Neuronal stem cell (in vitro differentiated cells): Measurements from ENCODE around the gene TNFRSF4.
A peak's percentile ranks its signal among the peaks of the same experiment; 100 is the strongest.

Source experiments
- DNase-seq: peaks from one replicate; pipeline ENCODE4 v3.0.0-alpha.2; 2013; ENCODE audit warnings: low spot score
- H2AFZ ChIP-seq: one replicate; pipeline ENCODE4 v1.6.1; 2013; ENCODE audit warnings: mild to moderate bottlenecking, low read length, inconsistent platforms
- H2AK5ac ChIP-seq: 2 replicates; pipeline ENCODE4 v1.6.1; 2013; ENCODE audit warnings: low read depth, mild to moderate bottlenecking, inconsistent platforms, low read length, moderate library complexity, mixed read lengths
- H2BK120ac ChIP-seq: 2 replicates; pipeline ENCODE4 v1.6.1; 2013; ENCODE audit warnings: low read depth, mild to moderate bottlenecking, inconsistent platforms, low read length, moderate library complexity, mixed read lengths
- H2BK12ac ChIP-seq: one replicate; pipeline ENCODE4 v1.6.1; 2013; ENCODE audit warnings: low read length, inconsistent platforms
- H2BK15ac ChIP-seq: 2 replicates; pipeline ENCODE4 v1.6.1; 2013; ENCODE audit warnings: mild to moderate bottlenecking, low read length, inconsistent platforms, mixed read lengths
- H2BK5ac ChIP-seq: one replicate; pipeline ENCODE4 v1.6.1; 2013; ENCODE audit warnings: inconsistent platforms, mild to moderate bottlenecking, low read length, moderate library complexity
- H3K14ac ChIP-seq: one replicate; pipeline ENCODE4 v1.6.1; 2013; ENCODE audit warnings: low read length, inconsistent platforms
- H3K18ac ChIP-seq: 2 replicates; pipeline ENCODE4 v1.6.1; 2013; ENCODE audit warnings: low read length, inconsistent platforms
- H3K23ac ChIP-seq: 2 replicates; pipeline ENCODE4 v1.6.1; 2013; ENCODE audit warnings: low read depth, mild to moderate bottlenecking, mixed read lengths, low read length, inconsistent platforms; ENCODE audit not compliant: poor library complexity
- H3K27ac ChIP-seq: replicated peaks from 3 replicates; pipeline ENCODE4 v1.5.1; 2013; ENCODE audit warnings: low read length, inconsistent platforms
- H3K27me3 ChIP-seq, 3 experiments: 2 replicates each; pipeline ENCODE4 v1.6.1; 2013; ENCODE audit warnings: low read length in 3 of 3, mild to moderate bottlenecking in 2 of 3, inconsistent platforms in 1 of 3, low read depth in 1 of 3, mixed read lengths in 1 of 3, moderate library complexity in 1 of 3; ENCODE audit not compliant: control insufficient read depth in 3 of 3, insufficient read depth in 3 of 3
- H3K36me3 ChIP-seq, 2 donors: replicated peaks in 1 of 2; 2 replicates each; pipeline ENCODE4 v1.6.1; 2013; ENCODE audit warnings: low read length in 2 of 2; ENCODE audit not compliant: control insufficient read depth in 2 of 2, insufficient read depth in 2 of 2
- H3K4ac ChIP-seq: 2 replicates; pipeline ENCODE4 v1.6.1; 2013; ENCODE audit warnings: inconsistent platforms, mild to moderate bottlenecking, low read length, moderate library complexity
- H3K4me1 ChIP-seq, 2 donors: 1 replicate in 1 of 2; 2 replicates in 1 of 2; pipeline ENCODE4 v1.6.1; 2013; ENCODE audit warnings: low read length in 2 of 2, low read depth in 1 of 2; ENCODE audit not compliant: control insufficient read depth in 2 of 2, insufficient read depth in 1 of 2
- H3K4me2 ChIP-seq: one replicate; pipeline ENCODE4 v1.6.1; 2013; ENCODE audit warnings: mild to moderate bottlenecking, low read length, inconsistent platforms; ENCODE audit not compliant: insufficient read depth, poor library complexity, severe bottlenecking
- H3K4me3 ChIP-seq, 2 donors: 2 replicates each; pipeline ENCODE4 v1.5.1; 2013; ENCODE audit warnings: low read length in 2 of 2, mild to moderate bottlenecking in 2 of 2, inconsistent platforms in 1 of 2, moderate library complexity in 1 of 2
- H3K79me1 ChIP-seq: one replicate; pipeline ENCODE4 v1.6.1; 2013; ENCODE audit warnings: low read depth, mild to moderate bottlenecking, inconsistent platforms, low read length, moderate library complexity
- H3K9ac ChIP-seq: one replicate; pipeline ENCODE4 v1.6.1; 2013; ENCODE audit warnings: mild to moderate bottlenecking, low read depth, low read length, inconsistent platforms; ENCODE audit not compliant: poor library complexity
- H3K9me3 ChIP-seq, 2 donors: replicated peaks in 1 of 2; 2 replicates each; pipeline versions ENCODE3 to v1.6.1; 2013; ENCODE audit warnings: low read length in 2 of 2, mild to moderate bottlenecking in 2 of 2, inconsistent platforms in 1 of 2, low read depth in 1 of 2, mixed read lengths in 1 of 2, moderate library complexity in 1 of 2; ENCODE audit not compliant: control insufficient read depth in 2 of 2, insufficient read depth in 1 of 2
- H4K8ac ChIP-seq: one replicate; pipeline ENCODE4 v1.6.1; 2013; ENCODE audit warnings: low read depth, mild to moderate bottlenecking, inconsistent platforms, low read length, moderate library complexity
- H4K91ac ChIP-seq: one replicate; pipeline ENCODE4 v1.6.1; 2013; ENCODE audit warnings: low read length, low read depth, mild to moderate bottlenecking, inconsistent platforms; ENCODE audit not compliant: poor library complexity
- WGBS, 2 donors: extraction: QIAGEN DNeasy Blood & Tissue Kit; methylation state at CpG; one replicate each; pipeline ENCODE4 v1.1.7; 2013; ENCODE audit warnings: missing lambda C conversion rate in 2 of 2, mixed read lengths in 1 of 2; ENCODE audit not compliant: insufficient read length in 2 of 2, insufficient replicate concordance in 1 of 2; ENCODE audit errors: extremely low coverage in 2 of 2; 5-methylcytosine and 5-hydroxymethylcytosine counted together

TNFRSF4 gene

GRCh38 chr1:1165485-1165884, 48.5 kb downstream of the TNFRSF4 start:
- Histone ChIP-seq H2AK5ac (peak overlapping the region; percentile 94), H3K36me3 (no peaks in the 10 kb centered on the region), H4K8ac (no peak overlapping the region), H2BK12ac (no peak overlapping the region), H3K27ac (no peak overlapping the region), H3K79me1 (no peaks in the 10 kb centered on the region), H3K27me3 (peaks cover 0 to 14% (median 9%) of the 10 kb centered on the region in 3 experiments), H2BK120ac (peak overlapping the region; percentile 91), H3K4me3 (no peak overlapping the region), H2BK5ac (peak overlapping the region; percentile 83), H3K23ac (peak overlapping the region; percentile 34), H3K18ac (peak overlapping the region; percentile 91), H3K4me1 (peaks cover 14 to 27% of the 10 kb centered on the region in 2 donors), H3K4me2 (no peak overlapping the region), H4K91ac (no peak overlapping the region), H2AFZ (peak overlapping the region; percentile 78), H3K9ac (no peak overlapping the region), H3K4ac (no peak overlapping the region), H2BK15ac (peak overlapping the region; percentile 95), H3K9me3 (no peaks in the 10 kb centered on the region), H3K14ac (peak overlapping the region; percentile 90)
- no CpG with 5 or more reads among the region's 12 CpGs for WGBS, 2 donors
- DNase-seq, result no peak

GRCh38 chr1:1164701-1165451, 49.1 kb downstream of the TNFRSF4 start:
- Histone ChIP-seq H3K4me3 (no peak overlapping the region), H3K4me1 (peaks cover 11 to 23% of the 10 kb centered on the region in 2 donors)

GRCh38 chr1:1164361-1164700, 49.6 kb downstream of the TNFRSF4 start:
- H3K4me2 ChIP-seq, result no peak overlapping the region
- H3K27me3 ChIP-seq, result peaks cover 0 to 14% (median 5%) of the 10 kb centered on the region in 3 experiments
- H4K91ac ChIP-seq, result no peak overlapping the region
- peak overlapping the region; percentile 29 for H3K23ac ChIP-seq
- WGBS, 2 donors, result no CpG with 5 or more reads among the region's 26 CpGs
- H2BK120ac ChIP-seq, result no peak overlapping the region
- no peak overlapping the region for H2AK5ac ChIP-seq
- no peak overlapping the region for H3K4ac ChIP-seq
- no peaks in the 10 kb centered on the region for H3K36me3 ChIP-seq
- H3K14ac ChIP-seq, result no peak overlapping the region
- no peak overlapping the region for H3K4me3 ChIP-seq
- H3K4me1 ChIP-seq, result peaks cover 9 to 18% of the 10 kb centered on the region in 2 donors
- no peak overlapping the region for H2AFZ ChIP-seq
- no peaks in the 10 kb centered on the region for H3K9me3 ChIP-seq
- H2BK5ac ChIP-seq, result peak overlapping the region; percentile 83
- no peaks in the 10 kb centered on the region for H3K79me1 ChIP-seq
- H3K9ac ChIP-seq, result no peak overlapping the region
- H3K18ac ChIP-seq, result peak overlapping the region; percentile 91
- H2BK12ac ChIP-seq, result no peak overlapping the region
- no peak overlapping the region for H4K8ac ChIP-seq
- peak overlapping the region; percentile 95 for H2BK15ac ChIP-seq
- H3K27ac ChIP-seq, result no peak overlapping the region
- DNase-seq, result no peak

More at GRCh38 chr1:1164701-1165451, 49.1 kb downstream of the TNFRSF4 start:
- Histone ChIP-seq H2BK5ac (peak overlapping the region; percentile 83), H4K8ac (peak overlapping the region; percentile 48), H3K14ac (peak overlapping the region; percentile 90), H3K4me2 (no peak overlapping the region), H2AFZ (no peak overlapping the region), H2BK120ac (peak overlapping the region; percentile 47), H2BK15ac (peak overlapping the region; percentile 95), H3K27ac (no peak overlapping the region), H3K18ac (peak overlapping the region; percentile 91), H2BK12ac (peak overlapping the region; percentile 58), H3K79me1 (no peaks in the 10 kb centered on the region), H3K4ac (no peak overlapping the region), H2AK5ac (peak overlapping the region; percentile 94), H3K23ac (peak overlapping the region; percentile 29), H3K9ac (no peak overlapping the region), H3K27me3 (peaks cover 0 to 14% (median 7%) of the 10 kb centered on the region in 3 experiments), H3K36me3 (no peaks in the 10 kb centered on the region), H4K91ac (no peak overlapping the region), H3K9me3 (no peaks in the 10 kb centered on the region)
- no CpG with 5 or more reads among the region's 48 CpGs for WGBS, 2 donors
- no peak for DNase-seq

GRCh38 chr1:1163538-1164070, 50.3 kb downstream of the TNFRSF4 start:
- WGBS, 2 donors, result no CpG with 5 or more reads among the region's 33 CpGs
- Histone ChIP-seq H2AK5ac (peak overlapping the region; percentile 99), H3K14ac (no peak overlapping the region), H2BK120ac (peak overlapping the region; percentile 61), H2AFZ (no peak overlapping the region), H3K27ac (no peak overlapping the region), H3K18ac (peak overlapping the region; percentile 91), H3K79me1 (peaks cover 1% of the 10 kb centered on the region), H3K4me3 (peak overlapping the region in 1 of 2 donors; percentile 22), H3K4me1 (peaks cover 12 to 18% of the 10 kb centered on the region in 2 donors), H3K23ac (no peak overlapping the region), H3K9ac (no peak overlapping the region), H3K36me3 (no peaks in the 10 kb centered on the region), H2BK5ac (peak overlapping the region; percentile 43), H2BK12ac (peak overlapping the region; percentile 66), H2BK15ac (peak overlapping the region; percentile 100), H3K27me3 (peaks cover 0 to 14% (median 5%) of the 10 kb centered on the region in 3 experiments), H4K91ac (peak overlapping the region; percentile 85), H3K4ac (no peak overlapping the region), H4K8ac (no peak overlapping the region), H3K4me2 (no peak overlapping the region), H3K9me3 (no peaks in the 10 kb centered on the region)
- DNase-seq, result no peak
